ENCODE results near the gene GP1BB.

The GP1BB gene

DNA sequence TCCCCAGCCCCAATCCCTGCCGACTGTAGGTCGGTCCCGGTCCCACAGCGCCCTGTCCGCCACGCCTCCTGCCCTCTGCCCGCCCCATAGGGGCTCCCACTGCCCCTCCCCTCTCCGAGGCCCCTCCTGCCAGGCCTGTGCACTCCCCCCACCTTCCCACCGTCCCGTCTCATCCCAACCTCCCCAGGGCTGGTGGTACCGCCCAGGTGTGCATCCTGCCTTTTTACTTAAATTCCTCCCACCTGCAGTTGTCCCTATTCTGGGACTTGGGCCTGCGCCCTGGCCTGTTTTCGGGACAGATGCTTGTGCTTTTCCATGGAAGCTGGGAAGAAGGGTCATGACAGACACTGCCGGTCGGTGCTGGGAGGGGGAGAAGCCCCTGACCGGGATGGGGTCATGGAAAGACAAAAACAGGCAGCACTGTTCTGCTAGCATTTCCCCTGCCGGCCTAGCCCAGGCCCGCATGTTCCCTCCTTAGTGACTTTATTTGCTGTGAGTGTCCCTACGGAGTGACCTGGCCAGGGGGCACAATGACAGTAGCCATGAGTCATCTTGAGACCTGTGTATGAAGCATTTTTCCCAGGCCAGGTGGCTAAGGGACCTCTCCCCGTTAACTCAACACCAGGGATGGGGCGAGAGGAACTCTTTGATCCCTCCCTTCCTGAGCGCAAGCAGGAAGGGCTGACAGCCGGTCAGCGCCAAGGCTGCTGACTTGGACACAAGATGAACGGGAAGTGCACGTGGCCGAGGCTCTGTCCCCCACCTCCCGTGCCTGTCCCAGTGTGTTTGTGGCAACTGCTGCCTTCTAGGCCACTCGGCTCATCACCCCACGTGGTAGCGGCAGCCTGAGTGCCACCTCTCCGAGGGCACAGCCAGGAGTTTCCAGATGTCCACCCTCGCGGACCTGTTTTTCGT lies 44.3 kb downstream of the GP1BB start:
- no peak for DNase-seq

GRCh38 chr22:19769393-19769715 lies 46.0 kb downstream of the GP1BB start:
- DNase-seq: no peak

DNA sequence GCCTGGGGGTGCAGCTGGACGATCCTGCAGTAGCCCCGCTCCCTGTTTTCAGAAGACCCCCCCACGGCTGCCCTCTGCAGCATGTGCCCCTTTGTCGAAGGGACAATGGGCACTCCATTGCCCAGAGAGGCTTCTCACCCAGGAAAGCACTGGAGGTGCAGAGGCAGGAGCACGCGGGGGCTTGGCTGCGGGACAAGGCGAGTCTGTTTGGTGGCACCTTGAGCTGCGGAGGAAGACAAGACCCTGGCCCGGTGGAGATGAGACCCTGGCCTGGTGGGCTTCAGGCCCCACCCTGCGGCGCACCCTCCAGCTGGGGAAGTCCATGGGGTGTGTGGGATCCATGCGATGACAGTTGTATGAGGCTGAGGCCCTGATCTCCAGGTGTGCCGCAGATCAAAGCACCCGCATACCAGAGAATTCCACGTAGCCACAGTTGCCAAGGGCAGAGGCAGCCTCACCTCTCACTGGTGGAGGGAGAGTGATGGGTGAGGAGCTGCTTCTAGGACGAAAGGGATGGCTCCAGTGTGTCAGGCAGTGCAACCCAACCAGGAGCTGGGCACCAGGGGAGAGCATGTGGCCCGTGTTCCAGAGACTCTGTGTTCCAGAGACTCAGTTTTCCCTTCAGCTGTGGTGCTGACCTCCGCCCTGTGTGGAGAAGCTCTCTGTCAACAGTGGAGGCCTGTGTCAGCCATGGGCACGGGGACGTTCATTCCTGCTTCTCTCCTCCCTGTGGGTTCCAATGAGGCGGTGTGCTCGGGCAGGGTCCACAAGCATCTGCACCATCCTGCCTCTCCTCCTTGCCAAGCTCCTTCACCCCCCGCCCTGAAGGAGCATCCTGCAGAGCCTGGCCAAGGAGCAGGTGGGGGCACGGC lies 47.2 kb downstream of the GP1BB start:
- no peak for DNase-seq

- DNase-seq: no peak
These were observed 49.0 kb downstream of the GP1BB start for GRCh38 chr22:19772422-19772672.

- DNase-seq: no peak
These were observed 49.5 kb downstream of the GP1BB start for GRCh38 chr22:19772673-19773469.

GRCh38 chr22:19773470-19774040 lies 50.2 kb downstream of the GP1BB start:
- no peak for DNase-seq
